HUES48 (cell line): ENCODE measurements around the gene ITPR1.
"Not testable (repeated sequence)": the region's sequence is repeated elsewhere in the genome, so short reads cannot be mapped to it uniquely, and the experiment has no call there.

Source experiments
- H3K27ac ChIP-seq: one replicate; pipeline ENCODE4 v1.7.0; 2013; ENCODE audit warnings: low read depth, low read length, inconsistent platforms
- H3K27me3 ChIP-seq: 2 replicates; pipeline ENCODE4 v1.6.1; 2013; ENCODE audit warnings: mild to moderate bottlenecking, low read length; ENCODE audit not compliant: control insufficient read depth, insufficient read depth
- H3K36me3 ChIP-seq: 2 replicates; pipeline ENCODE4 v1.6.1; 2013; ENCODE audit warnings: low read length; ENCODE audit not compliant: control insufficient read depth, insufficient read depth
- H3K4me1 ChIP-seq: 2 replicates; pipeline ENCODE4 v1.6.1; 2013; ENCODE audit warnings: mild to moderate bottlenecking, low read length; ENCODE audit not compliant: control insufficient read depth, insufficient read depth
- H3K4me3 ChIP-seq: 2 replicates; pipeline ENCODE4 v1.5.1; 2013; ENCODE audit warnings: mild to moderate bottlenecking, low read depth, low read length
- H3K9ac ChIP-seq: 2 replicates; pipeline ENCODE4 v1.6.1; 2013; ENCODE audit warnings: mild to moderate bottlenecking, low read depth, low read length, moderate library complexity
- H3K9me3 ChIP-seq: 2 replicates; pipeline ENCODE4 v1.6.1; 2013; ENCODE audit warnings: low read length; ENCODE audit not compliant: control insufficient read depth, insufficient read depth

Gene ITPR1

DNA sequence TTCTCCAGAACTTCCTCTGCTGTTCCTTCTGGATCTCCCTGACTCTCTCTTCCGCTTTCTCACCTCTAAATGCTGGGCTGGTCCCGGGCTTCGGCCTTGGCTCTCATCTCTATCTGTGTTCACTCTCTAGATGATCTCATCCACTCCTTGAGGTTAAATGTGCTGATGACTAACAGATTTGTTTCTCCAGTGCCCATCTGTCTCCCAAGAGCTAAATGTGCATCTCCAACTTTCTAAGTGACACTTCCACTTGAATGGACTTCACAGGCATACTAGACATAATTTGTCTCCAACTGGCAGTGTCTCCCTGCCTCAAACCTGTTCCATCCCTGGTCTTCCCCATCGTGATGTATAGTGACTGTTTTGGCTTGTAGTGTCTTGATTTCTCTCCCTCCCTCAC lies 95.3 kb downstream of the ITPR1 start:
- H3K9me3 ChIP-seq = no peaks in the 10 kb centered on the region
- no peak overlapping the region for H3K4me3 ChIP-seq
- no peak overlapping the region for H3K27ac ChIP-seq
- H3K4me1 ChIP-seq = peaks cover 16% of the 10 kb centered on the region
- H3K36me3 ChIP-seq = no peaks in the 10 kb centered on the region
- H3K9ac ChIP-seq = no peak overlapping the region
- H3K27me3 ChIP-seq = no peaks in the 10 kb centered on the region

DNA sequence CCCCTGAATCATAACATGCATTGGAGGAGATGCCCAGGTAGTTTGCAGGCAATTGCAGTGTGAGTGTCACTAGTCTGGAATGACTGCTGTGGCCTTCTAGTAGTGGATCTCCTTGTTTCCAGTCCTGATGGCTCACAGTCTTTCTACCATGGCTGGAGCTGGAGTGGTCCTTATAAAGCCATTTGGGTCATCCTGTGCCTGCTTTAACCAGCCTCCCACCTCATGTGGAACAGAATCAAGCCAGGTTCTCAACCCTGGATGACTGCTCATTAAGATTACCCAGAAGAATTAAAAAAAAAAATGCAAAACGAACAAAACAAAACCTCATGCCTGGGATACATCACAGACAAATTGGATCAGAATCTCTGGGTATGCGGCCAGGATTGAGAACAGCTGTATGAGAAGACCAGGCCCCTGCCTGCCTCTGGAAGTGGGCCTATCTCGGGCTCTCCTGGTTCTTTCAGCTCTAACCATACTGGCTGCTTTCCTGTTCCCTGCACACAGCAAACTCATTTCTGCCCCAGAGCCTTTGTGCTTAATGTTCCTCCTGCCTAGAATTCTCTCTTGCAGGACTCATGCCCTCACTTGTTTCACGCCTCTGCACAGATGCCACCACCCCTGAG lies 96.4 kb downstream of the ITPR1 start:
- H3K4me3 ChIP-seq = no peak overlapping the region
- no peak overlapping the region for H3K27ac ChIP-seq
- H3K9ac ChIP-seq = no peak overlapping the region
- H3K27me3 ChIP-seq = no peaks in the 10 kb centered on the region
- no peaks in the 10 kb centered on the region for H3K36me3 ChIP-seq
- H3K9me3 ChIP-seq = no peaks in the 10 kb centered on the region
- H3K4me1 ChIP-seq = peaks cover 6% of the 10 kb centered on the region; the same call in 1 of the 2 replicates

DNA sequence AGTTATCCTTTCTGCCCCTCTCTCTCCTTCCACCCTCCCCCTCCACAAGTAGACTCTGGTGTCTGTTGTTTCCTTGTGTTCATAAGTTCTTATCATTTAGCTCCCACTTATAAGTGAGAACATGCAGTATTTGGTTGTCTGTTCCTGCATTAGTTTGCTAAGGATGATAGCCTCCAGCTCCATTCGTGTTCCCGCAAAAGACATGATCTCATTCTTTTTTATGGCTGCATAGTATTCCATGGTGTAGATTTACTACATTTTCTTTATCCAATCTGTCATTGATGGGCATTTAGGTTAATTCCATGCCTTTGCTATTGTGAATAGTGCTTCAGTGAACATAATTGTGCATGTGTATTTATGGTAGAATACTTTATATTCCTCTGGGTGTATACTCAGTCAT lies 97.7 kb downstream of the ITPR1 start:
- not testable (repeated sequence) for H3K36me3 ChIP-seq, H3K9me3 ChIP-seq, H3K27me3 ChIP-seq, H3K9ac ChIP-seq, H3K27ac ChIP-seq, H3K4me3 ChIP-seq, H3K4me1 ChIP-seq

DNA sequence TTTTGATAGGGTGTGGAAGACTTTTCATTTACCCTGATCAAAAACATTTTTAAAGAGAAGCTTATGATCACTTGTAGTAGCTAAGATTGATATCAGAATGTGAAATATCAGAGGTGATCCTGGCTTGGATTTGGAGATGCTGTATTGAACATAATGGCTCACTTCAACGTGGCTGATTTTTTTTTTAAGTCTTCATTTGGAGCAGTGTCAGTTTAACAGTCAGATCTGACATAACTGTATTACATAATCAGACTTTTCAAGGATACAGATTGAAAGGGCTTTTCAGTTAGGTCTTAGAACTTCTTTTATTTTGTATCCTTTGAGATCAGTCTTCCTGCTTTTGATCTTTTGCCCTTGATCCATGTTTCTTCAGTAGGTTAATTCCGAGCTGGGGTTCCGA lies 98.5 kb downstream of the ITPR1 start:
- Histone ChIP-seq H3K9me3 (no peaks in the 10 kb centered on the region), H3K36me3 (no peaks in the 10 kb centered on the region), H3K9ac (no peak overlapping the region), H3K4me1 (peaks cover 14% of the 10 kb centered on the region), H3K27ac (no peak overlapping the region), H3K27me3 (no peaks in the 10 kb centered on the region), H3K4me3 (no peak overlapping the region)

DNA sequence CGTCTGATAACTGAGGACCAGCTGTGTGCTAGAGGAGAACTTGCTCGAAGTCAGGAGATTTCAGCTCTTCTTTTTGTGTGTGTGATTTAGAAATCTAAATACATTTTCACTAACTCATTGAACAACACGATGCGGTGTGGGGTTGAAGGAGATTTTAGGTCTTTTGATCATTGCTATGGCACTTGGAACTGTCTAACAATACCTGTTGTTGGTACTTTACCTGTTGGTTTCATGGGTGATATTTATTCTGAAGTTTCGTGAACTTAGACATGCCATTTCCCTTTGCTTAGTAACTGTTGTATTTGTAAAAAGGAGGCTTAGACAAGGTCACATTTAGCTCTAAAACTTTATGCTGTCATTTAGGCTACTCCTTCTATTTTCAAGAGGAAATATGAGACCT lies 99.9 kb downstream of the ITPR1 start:
- Histone ChIP-seq H3K4me3 (no peak overlapping the region), H3K4me1 (peaks cover 22% of the 10 kb centered on the region), H3K27me3 (no peaks in the 10 kb centered on the region), H3K27ac (no peak overlapping the region), H3K9ac (no peak overlapping the region), H3K36me3 (no peaks in the 10 kb centered on the region), H3K9me3 (no peaks in the 10 kb centered on the region)

DNA sequence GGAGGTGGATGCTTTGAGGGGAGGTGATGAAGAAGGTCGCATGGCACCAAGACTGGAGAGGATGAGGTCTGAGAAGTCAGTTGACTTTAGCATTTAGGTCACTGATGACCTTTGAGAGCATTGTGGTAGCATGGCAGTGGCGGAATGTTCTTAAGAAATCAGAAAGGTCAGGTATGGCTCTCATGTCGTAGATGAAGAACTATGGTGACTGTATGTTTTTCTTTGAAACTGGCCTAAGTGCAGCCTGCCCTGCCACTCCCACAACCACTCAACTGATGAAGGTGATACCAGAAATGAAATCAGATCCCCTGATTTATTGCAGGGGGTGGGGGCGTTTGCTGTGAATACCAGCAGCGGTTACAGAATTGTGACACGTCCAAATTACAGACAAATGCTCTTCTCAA lies 102.6 kb downstream of the ITPR1 start:
- Histone ChIP-seq H3K27ac (no peak overlapping the region), H3K27me3 (no peaks in the 10 kb centered on the region), H3K4me1 (peaks cover 22% of the 10 kb centered on the region), H3K9ac (no peak overlapping the region), H3K4me3 (no peak overlapping the region), H3K36me3 (no peaks in the 10 kb centered on the region), H3K9me3 (no peaks in the 10 kb centered on the region)

DNA sequence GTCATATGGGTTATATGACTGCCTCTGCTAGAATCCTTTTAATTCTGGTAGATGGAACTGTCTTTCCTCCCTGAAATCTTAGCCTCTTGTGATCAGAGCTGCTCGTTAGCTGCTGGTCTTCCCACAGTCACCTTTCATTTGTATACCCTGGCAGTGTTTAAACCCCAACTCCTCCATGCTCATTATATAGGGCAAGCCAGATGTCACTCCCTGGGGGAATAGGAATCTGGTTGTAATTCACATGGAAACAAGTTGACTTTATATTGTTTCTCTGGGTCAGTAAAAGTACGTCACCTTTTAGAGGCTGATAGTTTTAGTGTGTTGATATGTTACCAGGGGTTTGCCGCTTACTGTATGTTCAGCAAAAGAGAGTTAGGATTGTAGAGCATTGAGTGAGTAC lies 103.5 kb downstream of the ITPR1 start:
- Histone ChIP-seq H3K27ac (peak overlapping the region; percentile 46), H3K36me3 (no peaks in the 10 kb centered on the region), H3K4me3 (no peak overlapping the region), H3K9me3 (no peaks in the 10 kb centered on the region), H3K9ac (no peak overlapping the region), H3K27me3 (no peaks in the 10 kb centered on the region), H3K4me1 (peaks cover 22% of the 10 kb centered on the region)

DNA sequence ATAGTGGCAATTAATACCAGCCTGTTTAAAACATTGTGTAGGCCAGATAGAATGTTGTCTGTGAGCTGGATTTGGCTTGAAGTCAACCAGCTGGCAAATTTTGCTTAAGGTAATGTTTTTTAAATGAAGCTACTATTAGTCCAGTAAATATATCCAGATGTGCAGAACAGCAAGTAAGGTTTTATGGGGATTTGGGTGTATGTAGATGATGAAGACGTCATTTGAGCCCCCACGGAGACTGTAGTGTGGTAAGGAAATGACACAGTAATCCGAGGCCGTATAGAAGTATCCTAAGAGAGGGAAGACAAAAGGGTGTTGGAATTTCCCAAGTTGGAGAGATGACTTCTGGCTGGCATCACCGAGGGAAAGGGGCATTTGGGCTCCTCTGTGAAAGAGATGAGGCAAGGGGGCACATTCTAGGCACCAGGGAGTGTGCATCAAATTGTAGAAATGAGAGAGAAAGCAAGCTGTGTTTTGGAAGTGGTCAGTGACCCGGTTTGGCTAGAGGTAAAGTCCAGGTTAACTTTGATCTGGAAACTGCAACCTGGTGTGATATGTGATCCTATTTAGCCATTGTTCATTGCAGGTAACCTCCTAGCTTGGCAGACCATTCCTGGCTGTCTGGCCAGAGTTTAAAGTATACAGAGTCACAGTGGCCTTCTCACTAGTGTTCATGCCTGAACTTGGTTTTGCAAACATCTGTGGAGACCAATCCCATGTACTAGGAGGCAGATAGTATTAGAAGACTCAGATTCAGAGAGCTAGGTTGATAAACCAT lies 104.2 kb downstream of the ITPR1 start:
- Histone ChIP-seq H3K9ac (no peak overlapping the region), H3K4me3 (no peak overlapping the region), H3K27me3 (no peaks in the 10 kb centered on the region), H3K27ac (peak overlapping the region; percentile 46), H3K4me1 (peaks cover 22% of the 10 kb centered on the region), H3K9me3 (no peaks in the 10 kb centered on the region), H3K36me3 (no peaks in the 10 kb centered on the region)

DNA sequence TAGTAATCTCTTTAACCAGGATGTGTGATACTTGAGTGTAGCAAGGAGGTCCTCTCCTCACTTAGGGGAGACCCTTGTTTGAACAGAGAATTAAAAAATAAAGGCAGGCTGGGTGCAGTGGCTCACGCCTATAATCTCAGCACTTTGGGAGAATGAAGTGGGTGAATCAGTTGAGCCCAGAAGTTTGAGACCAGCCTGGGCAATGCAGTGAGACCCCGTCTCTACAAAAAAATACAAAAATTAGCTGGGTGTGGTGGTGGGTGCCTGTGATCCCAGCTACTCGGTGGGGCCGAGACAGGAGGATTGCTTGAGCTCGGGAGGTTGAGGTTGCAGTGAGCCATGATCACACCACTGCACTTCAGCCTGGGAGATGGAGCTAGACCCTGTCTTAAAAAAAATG lies 105.1 kb downstream of the ITPR1 start:
- peaks cover 22% of the 10 kb centered on the region for H3K4me1 ChIP-seq
- H3K9me3 ChIP-seq, H3K9ac ChIP-seq, H3K27ac ChIP-seq, H3K27me3 ChIP-seq, H3K36me3 ChIP-seq, H3K4me3 ChIP-seq: not testable (repeated sequence)

DNA sequence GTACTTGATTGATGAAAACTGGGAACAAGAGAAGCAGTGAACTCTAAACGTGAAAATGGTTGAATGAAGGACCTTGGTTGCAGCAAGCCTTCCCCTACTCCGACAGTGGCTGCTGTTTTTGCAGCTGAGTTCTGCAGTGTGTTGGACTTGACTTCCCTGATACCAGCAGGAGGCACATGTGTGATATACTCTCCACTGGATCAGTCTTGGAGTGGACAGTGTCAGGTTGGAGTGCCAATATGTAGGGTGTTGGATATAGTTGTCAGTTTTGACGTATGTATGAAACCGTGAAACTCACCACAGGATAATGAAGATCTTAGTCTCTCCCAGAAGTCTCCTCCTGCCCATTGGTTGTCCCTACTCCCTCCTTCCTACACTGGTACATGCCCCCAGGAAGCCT lies 106.5 kb downstream of the ITPR1 start:
- Histone ChIP-seq H3K36me3 (no peaks in the 10 kb centered on the region), H3K27ac (no peak overlapping the region), H3K27me3 (no peaks in the 10 kb centered on the region), H3K4me1 (peaks cover 22% of the 10 kb centered on the region), H3K9ac (no peak overlapping the region), H3K4me3 (no peak overlapping the region), H3K9me3 (no peaks in the 10 kb centered on the region)

DNA sequence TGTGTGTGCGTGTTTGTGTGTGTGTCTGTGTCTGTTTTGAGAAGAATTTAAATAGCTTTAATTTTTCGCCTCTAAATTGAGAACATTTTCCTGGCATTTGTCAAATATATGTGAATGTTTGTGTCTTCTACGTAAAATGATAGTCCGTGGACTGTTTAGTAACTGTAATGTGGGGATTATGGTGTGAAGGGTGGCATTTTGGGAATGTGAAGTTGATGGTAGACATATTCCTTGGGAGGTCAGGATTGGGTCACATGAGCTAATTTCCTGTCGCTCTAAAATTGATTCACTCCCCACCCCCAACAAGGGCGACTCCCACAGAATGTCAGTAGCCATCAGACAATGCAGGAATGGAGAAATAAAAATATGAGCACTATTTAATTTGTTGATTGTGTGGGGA lies 107.3 kb downstream of the ITPR1 start:
- Histone ChIP-seq H3K27ac (no peak overlapping the region), H3K4me3 (no peak overlapping the region), H3K9me3 (no peaks in the 10 kb centered on the region), H3K4me1 (peaks cover 22% of the 10 kb centered on the region), H3K27me3 (no peaks in the 10 kb centered on the region), H3K9ac (no peak overlapping the region), H3K36me3 (no peaks in the 10 kb centered on the region)
